ENCODE measurements around the gene CRLF3.

DNA sequence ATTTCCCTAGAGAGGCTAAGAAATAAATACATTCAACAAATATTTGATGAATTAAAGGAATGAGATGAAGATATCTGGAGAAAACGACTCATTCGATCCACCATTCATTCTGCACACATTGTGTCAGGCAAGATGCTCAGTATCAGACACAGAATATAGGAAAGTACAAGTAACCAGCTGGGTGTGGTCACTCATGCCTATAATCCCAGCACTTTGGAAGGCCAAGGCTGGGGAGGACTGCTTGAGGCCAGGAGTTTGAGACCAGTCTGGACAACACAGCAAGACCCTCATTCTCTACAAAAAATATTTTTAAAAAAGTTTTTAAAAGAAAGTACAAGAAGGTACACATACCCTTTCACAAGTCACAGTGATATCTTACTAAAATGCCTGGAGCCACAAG, 42.3 kb downstream of the CRLF3 start:
- no peak for TF ChIP-seq CTCF (IDR thresholded peaks at IDR 0.05; ENCODE audit: low read depth, low read length)
- no peak for TF ChIP-seq EZH2phosphoT487 (IDR thresholded peaks at IDR 0.05; ENCODE audit: low read depth)

Data from OCI-LY3 (cell line).